Activated CD4-positive, alpha-beta T cell treated with anti-CD3 and anti-CD28 coated beads, Interleukin-2, amount 10 ng/mL, durations not matched to agents 24 days and 14 days (primary cell): ENCODE results near the gene ITGA2B. TPM values are rescaled to one million over a fixed set of nuclear protein-coding genes. Genes with fewer than 3 reads are reported as not detected.

ENCODE experiments used
- DNase-seq: peaks from one replicate; pipeline ENCODE4 v3.0.0; 2022
- H3K27ac Mint-ChIP-seq: one replicate; pipeline ENCODE4 v1.8.0; 2022; ENCODE audit warnings: mild to moderate bottlenecking, mixed read lengths
- H3K27me3 Mint-ChIP-seq: one replicate; pipeline ENCODE4 v1.8.0; 2022; ENCODE audit warnings: mixed read lengths
- H3K36me3 Mint-ChIP-seq: one replicate; pipeline ENCODE4 v1.8.0; 2022; ENCODE audit warnings: low read depth, mild to moderate bottlenecking, mixed read lengths
- H3K4me1 Mint-ChIP-seq: one replicate; pipeline ENCODE4 v1.8.0; 2021; ENCODE audit warnings: mixed read lengths
- H3K4me3 Mint-ChIP-seq: one replicate; pipeline ENCODE4 v1.8.0; 2022; ENCODE audit warnings: mild to moderate bottlenecking, moderate library complexity, mixed read lengths
- H3K9me3 Mint-ChIP-seq: one replicate; pipeline ENCODE4 v1.8.0; 2021; ENCODE audit warnings: mixed read lengths
- intact Hi-C: fragments of 100-400 bp; cut with micrococcal nuclease; formaldehyde crosslinking; loops from one replicate; pipeline ENCODE4 v1.15.1; 2023
- total RNA-seq: library from RNA; stranded (reverse); gene quantifications from 2 replicates; pipeline ENCODE4 v1.2.3, GENCODE V29; 2022

ITGA2B gene
- total RNA-seq, 1 donor from 2014 or later: 0.65 TPM

DNA sequence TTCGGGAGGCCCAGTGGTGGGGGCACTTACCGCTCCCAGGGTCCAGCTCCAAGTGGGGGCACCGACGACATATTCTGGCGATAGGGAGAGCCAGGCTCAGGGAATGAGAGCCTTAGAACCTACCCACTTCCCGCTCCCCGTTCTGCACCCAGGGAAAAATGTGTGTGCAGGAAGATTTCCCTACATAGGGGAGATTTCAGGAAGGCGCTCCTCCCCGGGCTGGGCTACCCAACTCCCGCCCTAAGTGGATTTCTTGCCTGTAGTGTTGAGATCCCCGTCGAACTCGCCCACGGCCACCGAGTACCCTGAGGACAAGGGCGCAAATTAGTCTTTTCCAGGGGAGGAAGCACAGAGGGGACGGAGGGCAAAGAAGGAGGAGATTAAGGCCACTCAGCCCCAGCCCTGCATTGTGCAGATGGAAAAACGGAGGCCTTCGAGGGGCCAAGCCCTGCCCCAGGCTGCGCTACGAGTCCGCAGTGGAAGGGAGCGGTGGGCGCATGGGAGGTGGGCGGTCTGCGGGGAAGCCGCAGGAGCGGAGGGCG lies 5.1 kb downstream of the ITGA2B start:
- intact Hi-C loops: loop anchor here (10.0 kb wide), 1 partner anchor 120 kb away; the partner anchor contains the start of gene GPATCH8

DNA sequence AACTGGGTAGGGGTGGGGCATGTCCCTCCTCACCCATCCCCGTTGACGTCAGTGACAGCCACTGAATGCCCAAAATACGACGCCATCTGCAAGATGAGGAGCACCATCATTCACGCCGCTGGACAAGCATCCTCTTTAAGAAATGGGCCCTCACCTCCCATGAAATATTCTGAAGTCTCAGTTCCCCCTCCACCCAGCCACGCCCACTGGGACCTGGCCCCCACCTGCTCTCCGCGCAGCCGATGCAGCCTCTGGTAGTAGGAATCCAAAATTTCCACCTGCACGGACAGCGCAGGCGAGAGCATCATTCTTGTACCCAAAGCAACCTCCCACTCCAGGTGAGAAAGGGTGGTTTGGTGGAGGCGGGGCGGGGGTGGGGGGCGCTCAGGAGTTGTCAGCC lies 5.6 kb downstream of the ITGA2B start:
- DNase-seq: no peak
- H3K36me3 Mint-ChIP-seq: no peaks in the 10 kb centered on the region
- peaks cover 6% of the 10 kb centered on the region for H3K4me1 Mint-ChIP-seq
- no peak overlapping the region for H3K4me3 Mint-ChIP-seq
- H3K27me3 Mint-ChIP-seq: peaks cover 21% of the 10 kb centered on the region
- intact Hi-C loops: loop anchor here (10.0 kb wide), 1 partner anchor 121 kb away; the partner anchor contains the start of gene GPATCH8
- no peaks in the 10 kb centered on the region for H3K9me3 Mint-ChIP-seq
- no peak overlapping the region for H3K27ac Mint-ChIP-seq

More for the DNA sequence above, 5.1 kb downstream of the ITGA2B start:
- Mint-ChIP-seq H3K9me3 (no peaks in the 10 kb centered on the region), H3K4me3 (peak overlapping the region; percentile 76), H3K27ac (no peak overlapping the region), H3K4me1 (peaks cover 7% of the 10 kb centered on the region), H3K36me3 (no peaks in the 10 kb centered on the region), H3K27me3 (peaks cover 21% of the 10 kb centered on the region)
- no peak for DNase-seq

DNA sequence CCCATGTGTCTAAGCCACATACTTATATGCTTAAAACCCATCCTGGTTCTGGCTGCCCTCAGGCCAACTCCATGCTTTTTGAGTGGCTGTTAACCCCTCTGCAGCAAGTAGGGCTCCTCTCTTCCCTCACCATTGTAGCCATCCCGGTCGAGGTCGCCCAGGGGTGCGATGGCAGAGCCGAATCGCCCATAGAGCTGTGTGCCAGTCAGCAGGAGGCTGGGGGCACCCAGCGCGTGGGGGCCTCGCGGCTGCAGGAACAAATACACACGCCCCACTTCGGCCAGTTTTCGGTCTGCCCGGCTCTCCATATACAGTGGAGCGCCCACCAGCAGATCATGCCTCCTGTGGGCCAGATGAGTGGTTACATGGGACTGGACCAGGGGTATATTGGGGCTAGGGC lies 6.1 kb downstream of the ITGA2B start:
- H3K4me3 Mint-ChIP-seq: no peak overlapping the region
- H3K9me3 Mint-ChIP-seq: no peaks in the 10 kb centered on the region
- H3K27ac Mint-ChIP-seq: no peak overlapping the region
- intact Hi-C loops: loop anchor here (10.0 kb wide), 1 partner anchor 121 kb away; the partner anchor contains the start of gene GPATCH8
- DNase-seq: no peak
- H3K36me3 Mint-ChIP-seq: no peaks in the 10 kb centered on the region
- peaks cover 6% of the 10 kb centered on the region for H3K4me1 Mint-ChIP-seq
- peaks cover 21% of the 10 kb centered on the region for H3K27me3 Mint-ChIP-seq

DNA sequence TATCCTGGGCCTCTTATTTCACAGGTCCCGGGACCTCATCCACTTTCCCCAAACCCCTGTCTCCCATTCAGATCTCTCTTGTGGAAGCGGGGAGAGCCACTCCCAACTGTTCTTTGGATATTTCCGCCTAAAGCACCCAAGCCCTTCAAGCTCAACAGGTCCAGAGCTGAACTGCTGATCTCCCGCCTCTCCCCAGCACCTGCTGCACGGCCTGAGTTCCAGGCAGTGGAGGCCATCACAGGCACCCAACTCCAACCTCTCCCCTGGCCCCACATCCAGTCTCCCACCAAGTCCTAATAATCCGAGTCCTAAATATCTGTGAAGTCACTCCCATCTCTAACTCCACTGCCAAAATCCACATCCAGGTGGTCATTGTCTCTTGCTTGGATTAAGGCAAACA lies 6.5 kb downstream of the ITGA2B start:
- H3K27me3 Mint-ChIP-seq: peaks cover 21% of the 10 kb centered on the region
- no peak for DNase-seq
- intact Hi-C loops: loop anchor here (10.0 kb wide), 1 partner anchor 122 kb away; the partner anchor contains the start of gene GPATCH8
- H3K4me3 Mint-ChIP-seq: no peak overlapping the region
- no peaks in the 10 kb centered on the region for H3K9me3 Mint-ChIP-seq
- H3K27ac Mint-ChIP-seq: no peak overlapping the region
- no peaks in the 10 kb centered on the region for H3K36me3 Mint-ChIP-seq
- H3K4me1 Mint-ChIP-seq: peaks cover 6% of the 10 kb centered on the region

DNA sequence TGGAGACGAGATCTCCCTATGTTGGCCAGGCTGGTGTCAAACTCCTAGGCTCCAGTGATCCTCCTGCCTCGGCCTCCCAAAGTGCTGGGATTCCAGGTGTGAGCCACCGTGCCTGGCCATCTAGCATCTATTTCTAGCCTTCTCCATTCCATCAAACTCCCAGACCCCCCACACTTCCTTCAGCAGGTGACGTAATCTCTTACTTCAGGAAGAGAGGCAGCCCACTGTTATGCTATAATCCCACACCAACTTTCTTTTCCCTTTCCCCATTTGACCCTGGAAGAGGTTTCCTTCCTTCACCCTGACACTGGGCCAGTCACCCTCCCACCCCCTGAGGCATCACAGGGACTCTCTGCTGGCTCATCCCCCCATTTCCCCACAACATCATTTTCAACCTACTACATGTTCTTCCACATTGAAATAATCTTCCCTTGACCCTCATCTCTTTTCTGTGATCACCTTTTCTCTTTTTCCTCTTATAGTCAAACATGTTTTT lies 7.6 kb downstream of the ITGA2B start:
- H3K27ac Mint-ChIP-seq: no peak overlapping the region
- H3K4me3 Mint-ChIP-seq: no peak overlapping the region
- no peaks in the 10 kb centered on the region for H3K9me3 Mint-ChIP-seq
- DNase-seq: no peak
- intact Hi-C loops: loop anchor here (10.0 kb wide), 1 partner anchor 123 kb away; the partner anchor contains the start of gene GPATCH8
- no peaks in the 10 kb centered on the region for H3K36me3 Mint-ChIP-seq
- peaks cover 21% of the 10 kb centered on the region for H3K27me3 Mint-ChIP-seq
- peaks cover 6% of the 10 kb centered on the region for H3K4me1 Mint-ChIP-seq

DNA sequence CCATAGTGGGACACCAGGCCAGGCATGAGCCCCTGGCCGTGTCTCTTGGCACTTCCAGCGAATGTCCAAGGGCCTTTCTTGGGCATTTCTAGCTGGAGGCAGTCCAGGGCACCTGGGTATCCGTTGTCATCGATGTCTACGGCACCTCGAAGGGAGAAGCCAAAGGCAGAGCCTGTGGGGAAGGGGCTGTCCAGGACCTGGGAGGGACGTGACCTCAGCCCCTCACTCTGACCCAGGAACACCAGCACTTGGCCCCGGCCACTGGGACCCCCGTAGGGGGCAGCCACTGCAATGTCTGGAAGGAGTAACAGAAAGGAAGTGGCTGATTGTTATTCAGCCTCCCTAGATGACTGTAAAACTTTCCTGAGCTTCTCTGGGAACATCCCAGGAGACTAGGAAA lies 8.7 kb downstream of the ITGA2B start:
- H3K27ac Mint-ChIP-seq: no peak overlapping the region
- no peaks in the 10 kb centered on the region for H3K9me3 Mint-ChIP-seq
- intact Hi-C loops: loop anchor here (10.0 kb wide), 1 partner anchor 124 kb away; the partner anchor contains the start of gene GPATCH8
- H3K27me3 Mint-ChIP-seq: peaks cover 16% of the 10 kb centered on the region
- H3K36me3 Mint-ChIP-seq: no peaks in the 10 kb centered on the region
- peaks cover 4% of the 10 kb centered on the region for H3K4me1 Mint-ChIP-seq
- H3K4me3 Mint-ChIP-seq: no peak overlapping the region
- DNase-seq: no peak

DNA sequence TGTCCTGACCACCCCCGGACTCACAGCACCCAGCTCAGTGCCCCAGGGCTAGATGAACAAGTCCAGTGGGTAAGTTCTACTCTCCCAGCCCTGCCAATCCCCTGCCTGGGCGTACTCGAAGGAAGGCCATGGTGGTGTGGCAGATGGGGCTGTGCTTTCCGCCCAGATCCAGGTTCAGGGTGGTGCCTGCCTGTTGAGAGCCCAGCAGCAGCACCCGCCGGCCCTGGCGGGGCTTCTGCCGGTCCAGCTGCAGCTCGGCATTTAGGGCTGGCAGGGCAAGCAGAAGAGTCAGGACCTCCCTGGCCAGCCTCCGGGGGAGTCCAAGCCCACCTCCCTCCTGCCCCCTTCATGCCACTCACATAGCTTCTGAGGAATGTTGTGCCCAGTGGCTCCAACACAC lies 9.6 kb downstream of the ITGA2B start:
- H3K36me3 Mint-ChIP-seq: no peaks in the 10 kb centered on the region

DNA sequence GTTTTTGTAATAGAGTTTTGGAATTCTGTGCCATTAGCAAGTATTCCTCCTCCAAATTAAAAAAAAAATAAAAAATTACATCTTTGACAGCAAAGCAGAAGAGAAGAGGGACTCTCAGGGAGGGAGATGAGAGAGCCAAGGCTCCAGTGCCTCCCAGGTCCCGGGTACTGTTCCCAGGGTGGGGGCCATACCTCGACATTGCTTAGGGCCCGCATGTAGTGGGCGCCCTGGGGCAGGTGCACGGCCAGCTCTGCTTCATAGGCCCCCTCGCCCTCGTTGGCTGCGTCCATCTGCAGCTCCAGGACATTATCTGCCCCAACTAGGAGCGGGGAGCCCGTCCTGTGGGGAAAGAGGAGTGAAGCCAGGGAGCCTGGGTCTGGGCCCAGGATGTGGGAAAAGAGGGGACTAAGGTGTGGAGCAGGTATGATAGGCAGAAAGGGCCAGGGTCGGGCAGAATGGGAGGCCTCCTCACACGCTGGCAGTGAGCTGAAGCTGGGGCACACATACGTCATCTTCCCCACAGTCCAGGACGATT lies 11.2 kb downstream of the ITGA2B start:
- Mint-ChIP-seq H3K36me3 (no peaks in the 10 kb centered on the region), H3K27me3 (peaks cover 11% of the 10 kb centered on the region), H3K9me3 (no peaks in the 10 kb centered on the region), H3K4me3 (no peak overlapping the region), H3K27ac (no peak overlapping the region), H3K4me1 (no peaks in the 10 kb centered on the region)
- DNase-seq: no peak
- intact Hi-C loops: no loop called here

More for the DNA sequence above, 9.6 kb downstream of the ITGA2B start:
- H3K4me1 Mint-ChIP-seq: peaks cover 4% of the 10 kb centered on the region
- intact Hi-C loops: loop anchor here (10.0 kb wide), 1 partner anchor 125 kb away; the partner anchor contains the start of gene GPATCH8
- H3K9me3 Mint-ChIP-seq: no peaks in the 10 kb centered on the region
- H3K27me3 Mint-ChIP-seq: peaks cover 16% of the 10 kb centered on the region
- no peak overlapping the region for H3K27ac Mint-ChIP-seq
- no peak overlapping the region for H3K4me3 Mint-ChIP-seq
- no peak for DNase-seq

DNA sequence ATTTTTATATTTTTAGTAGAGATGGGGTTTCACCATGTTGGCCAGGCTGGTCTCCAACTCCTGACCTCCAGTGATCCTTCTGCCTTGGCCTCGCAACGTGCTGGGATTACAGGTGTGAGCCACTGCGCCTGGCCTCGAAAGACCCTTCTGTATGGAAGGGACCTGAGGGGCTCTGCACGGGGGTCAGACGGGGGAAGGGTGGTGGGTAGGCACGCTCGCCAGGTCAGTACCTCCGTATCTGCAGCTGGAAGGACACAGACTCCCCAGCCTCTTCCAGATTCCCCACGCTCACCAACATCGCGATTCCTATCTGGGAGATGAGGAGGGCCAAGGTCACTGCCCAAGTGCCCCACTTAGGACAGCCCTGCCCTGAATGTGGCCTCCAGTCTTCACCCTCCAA lies 12.7 kb downstream of the ITGA2B start:
- DNase-seq: no peak
- no peaks in the 10 kb centered on the region for H3K4me1 Mint-ChIP-seq
- H3K4me3 Mint-ChIP-seq: no peak overlapping the region
- H3K36me3 Mint-ChIP-seq: no peaks in the 10 kb centered on the region
- intact Hi-C loops: no loop called here
- H3K27me3 Mint-ChIP-seq: peaks cover 6% of the 10 kb centered on the region
- H3K9me3 Mint-ChIP-seq: no peaks in the 10 kb centered on the region
- H3K27ac Mint-ChIP-seq: no peak overlapping the region

DNA sequence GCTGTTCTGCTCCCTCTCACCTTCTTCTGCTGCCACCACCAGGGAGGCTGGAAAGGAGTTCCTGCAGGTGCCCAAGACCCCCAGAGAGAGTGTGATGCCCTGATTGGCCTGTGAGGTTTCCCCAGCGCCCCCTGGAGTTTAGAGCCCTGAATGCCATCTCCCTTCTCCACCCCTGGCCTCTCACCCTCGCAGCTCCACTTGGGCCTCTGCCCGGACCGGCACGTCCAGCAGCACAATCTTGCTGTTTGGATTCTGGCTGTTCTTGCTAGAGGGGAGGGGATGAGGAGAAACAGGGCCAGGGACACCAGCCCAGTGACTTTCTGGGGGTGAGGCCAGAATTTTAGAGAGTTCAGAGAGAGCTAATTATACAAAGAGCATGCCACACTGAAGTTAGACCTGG lies 13.3 kb downstream of the ITGA2B start:
- peak; percentile 69 for DNase-seq
- H3K4me1 Mint-ChIP-seq: no peaks in the 10 kb centered on the region
- intact Hi-C loops: no loop called here
- H3K27me3 Mint-ChIP-seq: peaks cover 6% of the 10 kb centered on the region
- H3K4me3 Mint-ChIP-seq: no peak overlapping the region
- H3K9me3 Mint-ChIP-seq: no peaks in the 10 kb centered on the region
- H3K36me3 Mint-ChIP-seq: no peaks in the 10 kb centered on the region
- H3K27ac Mint-ChIP-seq: no peak overlapping the region

DNA sequence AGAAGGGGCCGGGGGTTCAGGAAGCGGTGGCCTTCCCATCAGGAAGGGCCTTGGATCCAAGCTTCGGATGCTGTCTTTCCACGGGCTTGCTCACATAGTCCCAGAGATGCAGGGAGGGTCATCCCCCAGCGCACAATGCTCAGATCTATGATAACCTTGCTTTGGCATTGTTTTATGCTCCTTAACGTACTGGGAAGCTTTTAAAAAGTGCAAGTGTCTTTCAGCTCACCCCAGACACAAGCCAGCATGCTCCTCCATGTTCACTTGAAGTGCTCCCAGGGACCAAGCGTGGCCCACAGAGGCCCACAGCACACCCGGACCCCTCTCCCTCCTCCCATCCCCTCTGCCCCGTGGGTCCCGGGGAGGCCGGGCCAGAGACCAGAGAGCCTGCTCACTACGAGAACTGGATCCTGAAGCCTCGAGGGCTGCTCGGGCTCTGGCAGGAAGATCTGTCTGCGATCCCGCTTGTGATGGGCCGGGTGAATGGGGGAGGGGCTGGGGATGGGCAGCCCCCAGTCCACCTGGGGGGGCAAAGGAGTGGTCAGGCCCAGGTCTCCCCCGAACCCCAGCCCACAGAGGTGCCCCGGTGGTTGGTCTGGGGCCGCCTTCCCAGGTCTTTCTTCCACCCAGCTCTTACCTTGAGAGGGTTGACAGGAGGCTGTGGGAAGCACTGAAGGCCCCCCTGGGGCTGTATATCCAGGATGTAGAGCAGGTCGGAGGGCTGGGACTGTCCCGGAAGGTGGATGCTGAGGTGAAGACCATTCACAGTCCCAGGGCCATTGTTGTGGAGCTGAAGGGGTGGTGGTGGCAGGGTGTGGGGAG lies 14.0 kb downstream of the ITGA2B start:
- intact Hi-C loops: no loop called here
- no peaks in the 10 kb centered on the region for H3K4me1 Mint-ChIP-seq
- no peaks in the 10 kb centered on the region for H3K36me3 Mint-ChIP-seq
- no peak overlapping the region for H3K4me3 Mint-ChIP-seq
- H3K9me3 Mint-ChIP-seq: no peaks in the 10 kb centered on the region
- H3K27ac Mint-ChIP-seq: no peak overlapping the region
- DNase-seq: no peak
- peaks cover 8% of the 10 kb centered on the region for H3K27me3 Mint-ChIP-seq

DNA sequence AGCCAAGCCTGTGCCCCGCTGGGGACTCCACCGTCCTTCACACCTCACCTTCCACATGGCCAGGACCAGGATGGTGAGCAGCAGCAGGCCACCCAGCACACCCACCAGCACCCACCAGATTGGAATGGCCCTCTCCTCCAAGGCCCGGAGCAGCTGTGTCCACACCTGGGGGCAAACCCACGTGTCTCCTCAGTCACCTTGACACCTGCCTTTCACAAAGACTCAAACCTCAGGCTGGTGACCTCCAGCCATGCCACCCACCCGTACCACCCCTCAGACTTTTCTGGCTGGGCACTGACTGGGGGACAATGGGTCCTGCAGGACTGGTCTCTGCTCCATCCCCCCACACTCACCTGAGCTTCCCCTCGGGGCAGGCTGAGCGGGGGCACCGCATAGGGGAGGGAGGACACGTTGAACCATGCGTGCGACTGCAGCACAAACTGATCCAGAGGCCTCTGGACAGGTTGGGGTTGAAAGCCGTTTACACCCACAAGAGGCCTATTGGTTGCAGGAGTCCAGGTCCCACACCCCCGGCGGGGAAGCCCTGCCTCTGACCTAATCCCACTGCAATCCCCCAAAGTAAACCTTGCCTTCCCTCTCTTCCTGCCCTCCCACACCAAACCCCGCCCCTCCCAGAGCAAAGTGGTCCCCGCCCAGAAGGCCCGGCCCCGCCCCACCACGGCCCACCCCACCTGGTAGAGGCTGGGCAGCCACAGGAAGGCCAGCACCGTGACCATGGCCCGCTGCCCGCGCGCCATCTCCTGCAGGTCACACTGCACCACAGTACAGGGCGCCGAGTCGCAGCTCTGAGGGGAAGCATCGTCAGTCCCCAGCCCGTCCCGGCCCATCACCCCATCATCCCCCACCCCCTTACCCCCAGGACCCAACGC lies 14.9 kb downstream of the ITGA2B start:
- intact Hi-C loops: no loop called here
- Mint-ChIP-seq H3K4me3 (no peak overlapping the region), H3K27ac (no peak overlapping the region), H3K36me3 (no peaks in the 10 kb centered on the region), H3K27me3 (peaks cover 11% of the 10 kb centered on the region), H3K9me3 (no peaks in the 10 kb centered on the region), H3K4me1 (peaks cover 2% of the 10 kb centered on the region)
- no peak for DNase-seq

DNA sequence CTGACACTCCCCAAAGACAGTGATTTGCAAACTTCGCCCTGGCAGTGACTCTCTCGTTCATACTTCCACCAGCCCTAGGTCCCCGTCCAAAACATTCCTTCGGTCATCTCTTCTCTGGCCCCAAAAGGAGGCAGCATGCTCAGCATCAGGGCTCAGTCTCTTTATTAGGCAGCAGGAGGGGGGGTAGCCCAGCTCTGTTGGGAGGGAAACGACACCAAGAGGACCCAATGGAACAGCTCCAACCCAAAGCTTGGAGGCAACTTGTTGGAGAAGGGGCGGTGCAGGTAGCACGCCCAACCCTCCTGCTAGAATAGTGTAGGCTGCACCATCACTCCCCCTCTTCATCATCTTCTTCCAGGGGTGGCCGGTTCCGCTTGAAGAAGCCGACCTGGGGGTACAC lies 17.4 kb downstream of the ITGA2B start:
- H3K4me1 Mint-ChIP-seq: peaks cover 2% of the 10 kb centered on the region
- no peak overlapping the region for H3K27ac Mint-ChIP-seq
- H3K4me3 Mint-ChIP-seq: no peak overlapping the region
- no peaks in the 10 kb centered on the region for H3K36me3 Mint-ChIP-seq
- no peak for DNase-seq
- intact Hi-C loops: no loop called here
- peaks cover 18% of the 10 kb centered on the region for H3K27me3 Mint-ChIP-seq
- no peaks in the 10 kb centered on the region for H3K9me3 Mint-ChIP-seq
